GM21619 (cell line): Measurements from ENCODE around the gene CCDC92.

Experiments used
- ATAC-seq: cut with Tn5 transposase; IDR thresholded peaks from one replicate; pipeline ENCODE4 v1.9.1; 2021; ENCODE audit not compliant: unreplicated experiment

The CCDC92 gene, protein sequence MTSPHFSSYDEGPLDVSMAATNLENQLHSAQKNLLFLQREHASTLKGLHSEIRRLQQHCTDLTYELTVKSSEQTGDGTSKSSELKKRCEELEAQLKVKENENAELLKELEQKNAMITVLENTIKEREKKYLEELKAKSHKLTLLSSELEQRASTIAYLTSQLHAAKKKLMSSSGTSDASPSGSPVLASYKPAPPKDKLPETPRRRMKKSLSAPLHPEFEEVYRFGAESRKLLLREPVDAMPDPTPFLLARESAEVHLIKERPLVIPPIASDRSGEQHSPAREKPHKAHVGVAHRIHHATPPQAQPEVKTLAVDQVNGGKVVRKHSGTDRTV

DNA sequence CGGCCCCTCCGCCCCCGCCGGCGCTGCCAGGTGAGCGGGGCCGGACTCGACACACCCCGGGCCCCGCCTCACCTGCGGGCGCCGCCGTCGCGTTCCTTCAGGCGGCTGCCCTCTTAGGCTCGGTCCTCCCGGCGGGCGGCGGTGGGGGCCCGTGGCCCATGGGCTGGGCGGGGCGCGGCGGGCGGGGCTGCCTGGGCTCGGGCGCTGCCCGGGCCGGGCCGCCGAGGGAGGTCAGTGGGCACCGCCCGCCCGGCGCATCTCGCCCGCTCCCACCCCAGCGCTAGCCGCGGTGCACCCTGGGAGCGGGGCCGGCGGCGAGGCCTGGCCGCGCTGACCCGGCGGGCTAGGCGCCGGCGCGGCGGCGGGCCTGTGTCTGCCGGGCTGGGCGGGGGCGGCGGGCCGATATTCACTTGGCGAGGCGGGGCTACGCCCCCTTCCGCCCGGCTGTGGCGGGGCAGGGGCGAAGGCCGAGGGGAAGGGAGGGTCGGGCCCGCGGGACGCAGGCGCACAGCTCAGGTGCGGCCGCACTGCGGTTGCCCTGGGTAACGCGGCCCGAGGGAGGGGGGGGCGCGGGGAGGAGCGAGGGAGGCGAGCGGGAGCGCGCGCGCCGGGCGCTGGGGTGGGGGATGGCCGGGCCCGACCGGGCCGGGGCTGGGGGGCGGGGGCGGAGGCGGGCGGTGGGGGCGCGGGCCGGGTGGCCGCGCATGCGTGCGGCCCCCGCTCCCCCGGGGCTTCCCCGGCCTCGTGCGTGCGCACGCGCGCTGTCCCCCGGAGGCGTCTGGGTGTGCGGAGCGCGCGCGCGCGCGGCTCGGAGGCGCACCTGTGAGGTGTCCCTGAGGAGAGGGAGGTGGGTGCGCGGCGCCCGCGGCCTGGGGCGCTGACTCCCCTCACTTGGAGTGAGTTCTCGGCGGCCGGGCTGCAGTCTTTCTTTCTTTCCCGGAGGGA lies at the start of gene CCDC92, which contains the start of gene ZNF664:
TSS of gene CCDC92 (minus strand) at position 375 of the 945 bp plus-strand sequence. CDS start 28,526 bp downstream, outside the sequence.
TSS of gene ZNF664 (plus strand) at position 759 of the 945 bp plus-strand sequence. CDS start 38,930 bp downstream, outside the sequence.
- peak; percentile 72 for ATAC-seq

DNA sequence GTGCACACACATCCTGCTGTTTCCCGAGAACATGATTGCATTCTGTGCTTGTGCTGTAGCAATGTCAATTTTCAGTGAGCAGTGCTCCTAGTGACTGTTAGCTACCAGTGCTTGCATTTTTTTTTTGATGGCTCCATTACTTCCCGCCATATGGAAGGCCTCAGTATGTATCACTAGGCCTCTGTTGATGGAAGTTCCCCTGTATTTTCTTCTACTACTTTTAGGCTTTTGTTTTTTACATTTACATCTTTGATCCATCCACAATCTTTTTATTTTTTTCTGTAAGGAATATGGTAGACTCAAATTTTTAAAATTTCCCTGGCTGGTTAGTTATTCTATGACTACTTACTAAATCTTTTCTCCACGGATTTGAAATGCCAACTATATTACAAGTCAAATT lies 49.5 kb upstream of the CCDC92 start:
- ATAC-seq: no peak

DNA sequence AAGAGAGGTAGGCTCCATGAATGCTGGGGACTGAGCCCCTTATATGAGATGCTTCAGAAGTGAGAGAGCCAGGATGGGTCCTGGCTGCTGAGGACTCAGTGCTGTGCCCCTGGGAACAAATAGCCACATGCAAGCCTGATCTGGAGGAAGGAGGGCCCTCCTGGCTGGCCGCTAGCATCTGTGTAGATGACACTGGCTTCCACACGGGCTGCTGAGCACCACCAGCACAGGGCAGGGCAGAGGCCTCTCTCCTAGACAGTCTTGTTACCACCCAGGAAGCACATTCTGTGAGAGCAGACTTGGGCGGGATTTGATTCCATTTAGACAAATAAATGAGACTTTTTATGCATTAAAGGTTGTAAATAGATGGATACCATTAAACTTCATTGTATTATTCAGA lies 48.4 kb upstream of the CCDC92 start:
- ATAC-seq: no peak

DNA sequence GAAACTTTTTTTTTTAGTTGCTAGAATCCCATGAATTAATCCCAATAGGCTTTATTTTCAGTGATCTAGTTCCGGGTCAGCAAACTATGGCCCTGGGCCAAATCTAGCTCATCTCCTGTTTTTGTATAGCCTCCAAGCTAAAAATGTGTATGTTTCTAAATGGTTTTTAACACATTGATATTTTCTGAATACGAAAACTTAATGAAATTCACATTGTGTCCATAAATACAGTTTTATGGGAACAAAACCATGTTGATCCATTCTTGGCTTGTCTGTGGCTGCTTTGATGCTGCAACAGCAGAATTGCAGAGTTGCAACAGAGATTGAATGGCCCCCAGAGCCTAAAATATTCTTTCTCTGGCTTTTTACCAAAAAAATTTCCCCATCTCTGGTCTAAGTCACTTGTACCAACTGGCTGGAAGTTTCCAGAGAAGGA lies 47.9 kb upstream of the CCDC92 start:
- ATAC-seq: no peak

DNA sequence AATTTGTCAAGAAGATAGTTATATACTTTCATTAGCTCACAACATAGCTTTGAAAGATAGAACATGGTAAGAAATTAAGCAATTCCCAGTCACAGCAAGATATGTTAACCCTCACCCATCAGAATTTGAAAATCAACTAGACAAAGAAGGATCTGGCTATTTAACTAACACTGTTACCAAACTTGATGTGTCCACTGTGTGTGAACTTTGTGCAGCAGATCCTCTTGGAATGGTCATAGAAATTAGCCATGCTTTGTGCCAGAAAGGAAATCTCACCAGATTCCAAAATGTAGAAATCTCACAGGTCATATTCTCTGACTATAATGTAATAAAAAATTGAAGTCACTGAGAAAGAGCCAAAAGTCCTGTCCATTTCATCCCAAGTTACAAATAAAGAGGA lies 46.5 kb upstream of the CCDC92 start:
- ATAC-seq: no peak

DNA sequence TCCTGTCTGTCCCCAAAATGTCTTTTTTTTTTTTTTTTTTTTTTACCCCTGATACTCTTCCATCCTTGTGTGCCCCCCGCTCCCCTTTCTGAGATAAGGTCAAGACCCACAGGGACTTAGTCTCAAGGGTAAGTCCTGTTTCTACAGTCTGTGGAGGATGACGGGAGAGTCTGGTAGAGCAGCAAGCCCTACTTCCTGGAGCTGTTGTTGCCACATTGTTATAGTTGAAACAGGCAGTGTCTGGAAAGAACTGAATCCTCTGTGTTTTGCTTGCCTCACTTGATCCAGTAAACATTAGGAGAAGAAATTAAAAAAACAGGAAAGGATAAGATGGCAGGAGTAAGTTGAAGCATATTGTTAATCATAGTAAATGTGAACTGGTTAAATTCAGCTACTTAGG lies 45.9 kb upstream of the CCDC92 start:
- ATAC-seq: no peak

DNA sequence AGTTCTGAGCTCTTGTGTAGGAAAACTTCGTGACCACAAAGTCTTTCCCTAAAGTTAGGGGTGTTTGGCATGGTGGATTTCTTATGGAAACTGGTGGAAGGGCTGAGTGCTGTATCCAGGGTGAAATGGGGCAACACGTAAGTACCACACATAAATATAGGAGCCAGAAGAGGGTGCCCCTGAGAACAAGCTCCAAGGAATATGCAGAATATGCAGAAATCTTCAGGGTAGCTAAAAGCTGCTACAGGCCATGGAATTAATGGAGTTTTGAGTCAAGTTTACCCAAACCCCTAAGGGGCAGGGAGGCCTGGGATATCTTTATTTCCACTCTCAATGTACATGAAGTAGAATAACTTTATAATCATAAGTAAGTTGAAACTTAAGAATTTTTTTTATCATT lies 44.4 kb upstream of the CCDC92 start:
- ATAC-seq: no peak

DNA sequence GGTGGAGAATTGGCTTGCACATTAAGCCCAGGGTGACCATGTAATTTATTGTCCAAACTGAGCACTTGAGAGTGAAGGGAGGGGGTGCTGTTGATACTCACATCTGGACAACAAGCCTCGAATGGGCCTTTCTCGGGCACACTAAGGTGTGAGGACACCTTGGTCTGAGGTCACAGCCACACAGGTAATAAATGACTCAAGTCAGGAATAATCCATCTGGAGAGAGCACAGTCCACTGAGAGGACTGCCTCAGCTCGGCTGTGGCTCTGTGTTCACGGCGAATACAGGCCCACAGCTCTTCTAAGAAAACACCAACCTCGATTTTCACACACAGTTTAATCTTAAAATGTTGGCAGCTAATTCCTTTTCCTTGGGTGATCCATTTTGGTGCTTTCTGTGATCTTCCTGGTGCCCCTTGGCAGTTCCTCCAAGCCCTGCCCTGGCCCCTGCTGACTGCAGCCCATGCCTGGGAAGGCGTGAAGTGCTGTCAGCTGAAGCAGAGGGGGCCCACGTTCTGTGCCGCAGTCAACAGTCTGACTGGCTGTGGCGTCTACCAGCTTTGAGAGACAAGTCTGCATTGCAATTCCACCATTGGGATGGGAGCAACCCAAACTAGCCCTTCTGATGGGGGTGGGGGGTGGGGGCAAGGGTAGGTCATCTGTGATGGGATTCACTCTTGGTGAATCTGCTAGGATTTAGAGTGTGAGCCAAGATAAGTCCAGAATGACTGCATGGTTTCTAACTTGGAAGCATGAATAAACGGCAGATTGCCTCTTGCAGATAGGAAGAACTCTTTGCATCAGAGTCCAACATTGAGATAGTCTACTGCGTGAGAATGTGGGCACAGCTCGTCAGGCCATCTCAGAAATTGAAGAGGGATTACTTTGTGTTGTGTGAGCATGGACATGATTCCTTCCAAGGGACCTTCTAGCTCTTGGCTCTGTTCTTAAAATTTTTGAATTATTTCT lies 43.1 kb upstream of the CCDC92 start:
- no peak for ATAC-seq

DNA sequence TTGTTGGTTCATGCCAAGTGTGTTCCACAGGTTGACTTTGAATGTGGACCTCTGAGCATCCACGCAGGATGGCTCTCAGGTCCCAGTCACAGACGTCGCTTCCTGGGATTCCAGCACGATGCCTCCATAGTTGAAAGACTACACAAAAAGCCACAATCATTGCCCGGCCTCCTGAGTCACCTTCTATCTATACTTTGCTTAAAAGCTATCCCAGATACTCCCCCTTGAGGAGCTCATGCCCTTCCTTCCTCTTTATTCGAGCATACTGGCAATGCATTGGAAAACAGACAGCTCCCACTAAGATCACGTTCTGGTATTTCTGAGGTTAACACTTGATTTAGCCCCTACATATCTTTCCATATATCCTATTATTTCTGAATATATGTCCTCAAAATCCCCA lies 40.4 kb upstream of the CCDC92 start:
- no peak for ATAC-seq

DNA sequence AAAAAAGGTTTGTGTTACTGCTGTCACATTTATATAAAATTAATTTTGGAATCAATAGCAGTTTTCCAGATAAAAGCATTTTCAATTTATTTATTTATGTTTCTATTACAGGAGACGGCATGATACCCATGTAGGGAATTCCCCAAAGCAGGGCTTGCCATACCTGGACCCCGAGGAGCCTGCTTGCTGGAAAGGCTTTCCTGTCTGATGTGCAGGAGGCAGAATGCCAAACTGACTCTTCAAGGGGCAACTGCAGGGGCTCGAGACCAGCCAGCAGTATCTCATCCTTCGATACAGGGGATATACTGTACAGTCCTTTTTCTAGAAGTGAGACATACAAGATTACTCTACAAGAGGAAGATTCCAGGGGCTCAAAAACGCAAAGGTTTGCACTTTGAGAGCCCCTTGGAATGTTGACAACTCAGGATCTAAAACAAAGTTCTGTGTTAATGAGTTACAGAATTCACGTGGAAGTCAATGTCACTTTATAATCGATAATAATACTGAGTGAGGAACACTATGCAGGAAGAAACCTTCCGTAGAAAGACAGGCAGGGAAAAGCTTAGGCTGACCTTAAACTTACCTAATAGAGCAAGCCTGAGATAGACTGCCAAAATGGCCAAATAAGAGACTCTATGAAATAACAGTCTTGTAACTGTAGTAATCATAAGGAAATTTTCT lies 38.9 kb upstream of the CCDC92 start:
- no peak for ATAC-seq

DNA sequence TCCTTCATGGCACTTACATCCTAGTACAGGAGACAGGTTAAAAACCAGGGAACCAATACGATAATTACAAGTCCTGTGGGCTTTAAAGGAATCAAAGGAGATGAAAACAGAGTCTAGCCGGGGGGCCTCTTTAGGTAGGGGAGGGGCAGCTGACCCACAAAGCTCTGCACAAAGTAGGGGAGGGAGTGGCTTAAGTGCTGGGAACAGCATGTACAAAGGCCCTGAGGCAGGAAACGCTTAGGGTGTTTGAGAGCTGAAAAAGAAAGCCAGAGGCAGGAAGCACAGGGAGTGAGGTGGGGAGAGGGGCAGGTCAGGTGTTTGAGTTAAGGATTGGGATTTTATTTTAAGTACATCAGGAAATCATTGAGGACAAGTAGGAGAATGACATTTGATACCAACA lies 38.1 kb upstream of the CCDC92 start:
- ATAC-seq: no peak

DNA sequence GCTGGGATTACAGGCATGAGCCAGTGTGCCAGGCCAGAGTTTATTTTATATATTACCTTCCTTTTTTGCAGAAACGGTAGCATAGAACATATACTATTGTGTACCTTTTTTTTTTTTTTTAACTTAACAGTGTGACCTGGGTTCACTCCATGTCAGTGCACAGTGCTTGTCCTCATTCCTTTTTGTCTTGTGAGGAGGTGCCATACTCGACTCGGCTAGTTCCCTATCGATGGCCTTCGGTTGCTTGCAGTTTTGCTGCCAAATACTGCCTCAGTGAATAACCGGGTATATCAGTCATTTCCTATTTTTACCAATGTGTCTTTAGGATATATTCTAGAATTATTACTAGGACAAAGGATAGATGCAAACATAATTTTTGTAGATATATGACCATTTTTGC lies 37.1 kb upstream of the CCDC92 start:
- no peak for ATAC-seq

DNA sequence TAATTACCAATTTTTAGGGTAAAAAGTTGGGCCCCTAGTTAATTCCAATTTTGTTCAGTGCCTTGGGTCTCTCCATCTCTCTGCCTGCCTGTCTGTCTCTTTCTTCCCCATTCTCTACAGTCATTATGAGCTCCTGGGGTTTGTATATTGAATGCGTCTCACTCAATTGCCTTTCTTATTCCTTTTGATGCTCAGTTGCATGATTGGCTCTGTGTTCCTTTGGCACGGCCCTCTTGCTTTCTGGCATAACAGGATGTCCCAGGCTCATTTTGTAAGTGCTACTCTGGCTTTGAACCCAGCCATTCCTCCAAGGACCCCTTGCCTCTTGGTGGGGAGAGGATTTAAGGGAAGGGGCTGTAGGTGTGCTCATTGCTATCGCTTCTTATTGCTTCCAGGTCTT lies 36.0 kb upstream of the CCDC92 start:
- ATAC-seq: no peak

DNA sequence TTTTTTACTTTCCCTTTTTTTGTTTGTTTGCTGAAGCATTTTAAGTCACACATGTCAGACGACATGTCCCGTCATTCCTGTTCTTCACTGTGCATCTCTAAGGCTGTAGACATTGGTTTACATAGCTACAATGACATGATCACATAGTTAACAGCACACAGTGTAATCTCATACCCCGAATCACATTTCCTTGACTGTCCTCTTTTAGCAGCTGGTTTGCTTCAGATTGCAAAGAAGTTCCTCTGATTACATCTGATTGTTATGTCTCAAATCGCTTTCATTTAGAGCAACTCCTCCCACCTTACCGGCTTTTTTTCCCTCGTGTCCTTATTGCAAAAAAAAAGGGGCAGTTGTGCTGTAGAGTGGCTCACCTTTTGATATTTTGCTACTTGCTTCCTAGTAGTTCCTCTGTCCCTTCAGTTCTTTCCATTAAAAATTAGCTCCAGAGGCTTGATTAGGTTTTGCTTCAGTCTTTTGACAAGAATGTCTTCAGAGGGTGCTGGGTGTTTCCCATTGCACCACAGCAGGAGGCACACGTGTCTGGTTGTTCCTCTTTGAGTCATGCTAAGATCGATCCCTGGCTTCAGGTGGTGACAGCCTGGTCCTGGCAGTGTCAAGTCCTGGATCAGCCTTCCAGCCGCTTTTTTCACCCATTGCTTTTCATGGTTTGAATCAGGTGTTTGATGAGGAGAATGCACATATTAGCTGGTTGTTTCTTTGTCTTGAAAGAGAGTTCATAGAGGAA lies 35.4 kb upstream of the CCDC92 start:
- no peak for ATAC-seq

DNA sequence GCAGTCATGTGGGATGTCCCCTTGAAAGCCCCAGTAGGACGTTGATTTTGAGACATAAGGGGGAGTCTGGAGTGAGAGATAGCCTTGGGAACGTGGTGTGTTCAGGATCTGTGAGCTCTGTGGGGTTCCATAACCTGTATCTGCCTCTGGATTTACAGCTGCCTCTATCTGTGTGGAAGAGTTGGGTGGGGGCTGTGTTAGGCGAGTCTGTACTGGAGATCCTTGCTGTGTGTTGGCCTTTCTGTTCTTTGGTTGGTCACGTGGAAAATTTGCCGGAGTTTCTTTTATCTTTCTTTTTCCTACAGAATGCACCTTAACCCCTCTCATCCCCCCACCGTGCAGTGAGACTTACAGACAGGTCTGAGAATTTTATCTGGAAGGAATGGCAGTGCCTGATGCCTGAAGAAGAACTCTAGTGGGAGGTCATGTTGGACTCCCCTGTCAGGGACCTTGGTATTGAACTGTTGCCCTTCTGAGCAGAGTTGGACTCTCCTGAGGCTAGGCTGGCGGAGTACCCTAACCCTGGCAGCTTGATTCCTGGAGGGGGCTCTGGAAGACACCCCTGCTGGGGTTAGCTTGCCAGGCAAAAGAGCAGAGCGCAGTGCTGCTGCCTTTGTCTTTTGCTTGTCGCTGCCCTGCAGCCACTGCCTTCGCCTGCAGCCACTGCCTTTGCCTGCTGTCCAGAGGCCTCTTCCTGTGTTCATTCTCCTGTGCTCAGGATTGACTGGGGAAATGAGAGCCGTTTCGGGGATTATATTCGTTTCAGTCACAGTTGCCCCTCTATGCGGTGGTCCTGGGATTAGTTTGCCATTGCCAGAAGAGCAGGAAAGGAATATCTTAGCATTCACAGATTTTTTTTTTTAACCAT lies 34.4 kb upstream of the CCDC92 start:
- no peak for ATAC-seq

DNA sequence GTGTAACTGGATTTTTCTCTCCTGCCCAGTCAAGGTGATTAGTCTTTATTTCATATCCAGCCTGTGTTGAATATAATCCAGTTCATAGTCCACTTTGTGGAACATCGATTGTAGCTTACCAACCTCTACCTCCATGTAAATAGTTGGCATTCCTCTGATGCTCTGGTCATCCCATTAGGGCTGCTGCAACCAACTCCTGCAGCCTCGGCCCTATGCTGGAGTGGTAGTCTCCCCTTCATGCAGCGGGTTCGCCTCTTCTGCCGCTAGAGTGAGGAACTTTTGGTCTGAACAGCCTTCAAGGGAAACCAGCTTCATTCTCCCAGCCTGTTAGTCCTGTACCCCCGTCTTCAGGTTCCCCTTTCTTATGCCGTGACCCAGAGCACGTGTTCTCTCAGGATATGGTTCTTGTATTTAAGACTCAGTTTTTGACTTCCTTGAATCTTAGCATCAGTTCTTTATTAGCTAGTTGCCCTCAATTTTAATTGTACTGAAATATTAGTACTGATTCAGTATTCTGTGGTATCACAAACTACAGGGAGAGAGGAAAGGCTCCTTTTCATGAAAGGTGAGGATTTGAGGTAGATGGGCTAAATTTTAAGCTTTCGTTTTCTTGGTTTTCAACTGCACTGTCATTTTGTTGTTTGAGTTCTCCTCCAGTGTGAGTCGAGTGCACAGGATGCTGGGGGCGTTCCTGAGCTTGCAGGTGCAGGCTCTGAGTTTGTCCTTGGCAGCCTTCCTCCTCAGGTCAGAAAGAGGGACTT lies 33.6 kb upstream of the CCDC92 start:
- ATAC-seq: peak; percentile 54

DNA sequence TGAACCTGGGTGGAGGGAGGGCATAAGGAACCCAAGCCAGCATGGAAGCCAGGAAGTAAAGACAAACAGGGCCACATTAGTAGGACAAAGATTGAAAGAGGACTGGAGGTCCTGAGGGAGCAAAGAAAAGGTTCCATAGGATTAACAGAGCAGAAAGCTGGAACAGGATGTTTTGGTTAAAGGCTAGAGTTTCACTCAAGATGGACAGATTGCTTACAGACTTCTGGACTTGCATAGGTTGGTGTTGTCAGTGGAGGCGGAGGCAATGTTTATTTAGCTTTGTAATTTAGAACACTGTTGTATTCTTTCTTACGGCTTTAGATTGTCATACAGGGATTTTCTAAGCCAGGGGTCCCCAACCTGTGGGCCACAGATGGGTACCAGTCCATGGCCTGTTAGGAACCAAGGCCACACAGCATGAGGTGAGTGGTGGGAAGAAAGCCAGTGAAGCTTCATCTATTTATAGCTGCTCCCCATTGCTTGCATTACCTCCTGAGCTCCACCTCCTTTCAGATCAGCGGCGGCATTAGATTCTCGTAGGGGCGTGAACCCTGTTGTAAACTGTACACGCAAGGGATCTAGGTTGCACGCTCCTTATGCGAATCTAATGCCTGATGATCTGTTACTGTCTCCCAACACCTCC lies 31.7 kb upstream of the CCDC92 start:
- ATAC-seq: no peak
